HG03457 (cell line): ENCODE results near the gene TMEM37.

Experiments
- ATAC-seq: cut with Tn5 transposase; IDR thresholded peaks from one replicate; pipeline ENCODE4 v1.9.1; 2021; ENCODE audit warnings: moderate number of reproducible peaks; ENCODE audit not compliant: unreplicated experiment

Gene TMEM37

GRCh38 chr2:119416299-119416923, 15.2 kb upstream of the TMEM37 start:
- ATAC-seq: no peak

- no peak for ATAC-seq
These were observed 13.7 kb upstream of the TMEM37 start for GRCh38 chr2:119417908-119418307.

GRCh38 chr2:119419065-119419464, 12.6 kb upstream of the TMEM37 start:
- ATAC-seq: no peak

DNA sequence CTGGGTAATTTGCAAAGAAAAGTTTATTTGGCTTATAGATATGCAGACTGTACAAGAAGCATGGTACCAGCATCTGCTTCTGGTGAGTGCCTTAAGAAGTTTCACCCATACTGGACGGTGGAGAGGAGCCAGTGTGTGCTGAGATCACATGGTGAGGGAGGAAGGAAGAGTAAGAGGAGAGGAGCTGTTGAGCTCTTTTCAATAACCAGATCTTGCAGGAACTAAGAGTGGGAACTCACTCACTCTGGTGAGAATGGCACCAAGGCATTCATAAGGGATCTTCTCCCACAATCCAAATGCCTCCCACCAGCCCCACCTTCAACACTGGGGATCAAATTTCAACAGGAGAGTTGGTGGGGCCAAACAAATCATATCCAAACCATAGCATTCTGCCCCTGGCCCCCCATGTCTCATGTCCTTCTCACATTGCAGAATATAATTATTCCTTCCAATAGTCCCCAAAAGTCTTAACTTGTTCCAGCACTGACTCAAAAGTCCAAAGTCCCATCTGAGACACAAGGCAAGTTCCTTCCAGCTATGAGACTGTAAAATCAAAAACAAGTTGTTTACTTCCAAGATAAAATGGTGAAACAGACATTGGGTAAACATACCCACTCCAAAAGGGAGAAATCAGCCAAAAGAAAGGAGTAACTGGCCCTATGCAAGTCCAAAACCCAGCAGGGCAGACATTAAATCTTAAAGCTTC, 11.7 kb upstream of the TMEM37 start:
- no peak for ATAC-seq

DNA sequence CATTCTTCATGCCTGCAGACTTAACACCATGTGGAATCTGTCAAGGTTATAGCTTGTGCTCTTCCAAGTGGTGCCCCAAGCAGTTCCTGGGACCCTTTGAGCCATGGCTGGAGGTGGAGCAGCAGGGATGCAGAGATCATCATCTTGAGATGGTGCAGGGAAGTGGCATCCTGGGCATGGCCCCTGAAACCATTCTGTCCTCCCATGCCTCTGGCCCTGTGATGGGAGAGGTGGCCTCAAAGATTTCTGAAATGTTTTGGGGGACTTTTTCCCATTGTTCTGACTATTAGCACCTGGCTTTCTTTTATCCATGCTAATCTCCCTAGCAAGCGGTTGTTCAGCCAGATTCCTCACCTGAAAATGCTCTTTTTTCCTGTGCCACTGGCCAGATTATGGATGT, 10.3 kb upstream of the TMEM37 start:
- ATAC-seq: no peak

DNA sequence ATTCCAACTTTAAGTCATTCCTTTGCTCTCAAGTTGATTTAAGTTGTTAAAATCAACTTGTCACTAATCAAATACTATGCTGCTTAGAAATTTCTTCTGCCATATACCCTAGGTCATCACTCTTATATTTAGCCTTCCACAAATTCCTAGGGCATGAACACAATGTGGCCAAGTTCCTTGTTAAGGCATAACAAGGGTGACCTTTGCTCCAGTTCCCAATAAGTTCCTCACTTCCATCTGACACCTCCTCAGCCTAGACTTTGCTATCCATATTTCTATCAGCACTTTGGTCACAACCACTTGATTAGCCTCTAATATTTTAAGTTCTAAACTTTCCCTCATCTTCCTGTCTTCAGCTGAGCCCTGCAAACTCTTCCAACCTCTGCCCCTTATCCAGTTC, 9.9 kb upstream of the TMEM37 start:
- ATAC-seq: no peak

DNA sequence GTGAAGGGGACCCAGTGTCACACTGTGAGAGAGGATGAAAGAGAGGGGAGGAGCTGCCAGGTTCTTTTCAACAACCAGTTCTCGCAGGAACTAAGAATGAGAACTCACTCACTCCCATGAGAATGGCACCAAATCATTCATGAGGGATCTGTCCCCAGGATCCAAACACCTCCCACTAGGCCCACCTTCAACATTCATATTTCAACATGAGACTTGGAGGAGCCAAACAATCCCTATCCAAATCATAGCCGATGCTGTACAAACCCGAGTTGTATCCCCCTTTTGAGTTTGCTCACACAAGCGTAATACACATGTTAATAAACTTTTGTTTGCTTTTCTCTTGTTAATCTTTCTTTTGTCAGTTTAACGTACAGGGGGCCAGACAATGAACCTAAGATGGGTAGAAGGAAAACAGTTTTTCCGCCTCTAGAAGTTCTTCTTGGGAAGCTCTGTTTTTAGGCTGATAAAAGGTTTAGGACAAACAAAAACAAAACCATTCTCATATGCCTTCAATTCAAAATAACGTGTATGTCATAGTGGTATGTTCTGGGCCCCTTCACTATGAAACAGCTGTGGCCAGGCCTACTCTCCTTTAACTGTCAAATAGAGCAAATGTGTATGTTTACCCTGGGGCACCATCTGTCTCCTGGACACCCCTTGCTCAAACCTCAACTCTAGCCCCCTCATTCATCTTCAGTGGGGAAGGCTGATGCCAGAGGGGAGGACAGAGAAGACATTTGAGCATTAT, 9.1 kb upstream of the TMEM37 start:
- ATAC-seq: no peak

DNA sequence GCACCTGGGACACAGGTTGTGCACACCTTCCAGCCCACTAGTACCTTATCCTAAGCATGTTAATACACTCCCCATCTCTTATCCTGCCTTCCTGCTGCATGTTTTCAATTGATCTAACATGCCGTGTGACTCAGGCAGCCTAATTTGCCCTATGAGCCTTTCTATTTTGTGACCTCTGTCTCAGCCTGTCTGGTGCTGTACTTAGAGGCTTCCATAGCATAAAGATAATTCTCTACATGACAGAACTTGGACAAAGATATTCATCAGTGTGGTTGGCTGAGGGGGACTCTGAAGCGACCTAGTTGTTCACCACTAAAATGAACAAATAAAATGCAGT, 8.6 kb upstream of the TMEM37 start:
- ATAC-seq: no peak

DNA sequence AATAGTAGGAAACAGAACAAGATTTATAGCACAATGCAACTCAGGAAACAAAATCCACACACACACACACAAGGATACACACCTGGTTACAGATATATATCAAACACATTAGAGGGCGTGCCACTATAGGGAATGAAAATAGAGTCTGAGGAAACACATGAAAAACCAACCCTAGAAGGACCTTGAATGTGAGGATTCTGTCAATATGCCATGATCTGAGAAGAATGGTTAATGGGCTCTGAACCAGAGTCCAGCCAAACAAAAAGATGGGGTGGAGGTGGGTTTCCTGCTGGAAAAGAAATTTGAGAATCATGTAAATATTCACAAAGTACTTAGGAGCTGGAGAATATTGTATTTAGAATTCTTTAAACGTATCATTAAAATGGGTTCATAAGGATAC, 7.8 kb upstream of the TMEM37 start:
- no peak for ATAC-seq

GRCh38 chr2:119424284-119425118, 7.2 kb upstream of the TMEM37 start:
- no peak for ATAC-seq

GRCh38 chr2:119425119-119425405, 6.6 kb upstream of the TMEM37 start:
- ATAC-seq: no peak

DNA sequence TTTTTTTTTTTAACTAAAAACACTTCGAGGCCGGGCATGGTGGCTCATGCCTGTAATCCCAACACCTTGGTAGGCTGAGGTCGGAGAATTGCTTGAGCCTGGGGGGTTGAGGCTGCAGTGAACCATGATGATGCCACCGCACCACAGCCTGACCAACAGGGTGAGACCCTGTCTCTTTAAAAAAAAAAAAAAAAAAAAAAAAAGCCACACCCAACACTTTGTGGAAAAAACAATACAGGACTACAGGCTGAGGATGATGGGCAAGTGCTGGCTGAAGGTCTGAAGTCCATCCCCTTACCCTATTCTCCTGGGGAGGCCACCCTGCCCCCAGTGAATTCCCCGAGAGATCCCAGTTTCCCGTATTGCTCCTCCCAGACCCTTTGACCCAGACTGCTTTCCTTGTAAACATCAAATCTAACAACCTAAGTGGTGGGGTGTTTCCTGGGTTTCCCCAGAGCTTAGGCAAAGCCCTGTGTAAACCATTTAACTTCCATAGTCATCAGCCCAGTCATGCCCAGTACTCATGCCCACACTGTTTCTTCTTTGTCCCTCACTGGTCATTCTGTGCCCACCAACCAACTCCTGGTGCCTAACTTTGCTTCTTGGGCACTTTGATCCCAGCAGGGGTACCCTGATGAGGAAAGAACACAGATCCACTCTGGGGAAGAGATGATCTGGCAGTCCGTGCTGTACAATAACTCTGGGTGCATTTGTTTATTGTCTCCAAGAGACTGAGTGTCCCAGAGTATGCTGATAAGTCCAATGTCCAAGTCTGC, 5.8 kb upstream of the TMEM37 start:
- ATAC-seq: no peak

DNA sequence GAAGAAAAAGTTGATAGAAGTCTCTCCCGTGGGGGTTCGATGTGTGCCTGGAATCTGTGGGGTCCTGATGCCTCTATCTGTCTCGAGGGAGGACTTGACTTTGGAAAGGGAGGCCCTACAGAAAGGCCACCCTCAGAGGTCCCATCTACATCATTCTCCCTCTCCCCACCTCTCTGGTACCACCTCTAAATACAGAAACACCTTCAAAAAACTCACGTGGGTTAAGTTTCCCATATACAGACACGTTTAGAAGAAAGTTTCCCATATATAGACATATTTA, 5.3 kb upstream of the TMEM37 start:
- ATAC-seq: no peak

DNA sequence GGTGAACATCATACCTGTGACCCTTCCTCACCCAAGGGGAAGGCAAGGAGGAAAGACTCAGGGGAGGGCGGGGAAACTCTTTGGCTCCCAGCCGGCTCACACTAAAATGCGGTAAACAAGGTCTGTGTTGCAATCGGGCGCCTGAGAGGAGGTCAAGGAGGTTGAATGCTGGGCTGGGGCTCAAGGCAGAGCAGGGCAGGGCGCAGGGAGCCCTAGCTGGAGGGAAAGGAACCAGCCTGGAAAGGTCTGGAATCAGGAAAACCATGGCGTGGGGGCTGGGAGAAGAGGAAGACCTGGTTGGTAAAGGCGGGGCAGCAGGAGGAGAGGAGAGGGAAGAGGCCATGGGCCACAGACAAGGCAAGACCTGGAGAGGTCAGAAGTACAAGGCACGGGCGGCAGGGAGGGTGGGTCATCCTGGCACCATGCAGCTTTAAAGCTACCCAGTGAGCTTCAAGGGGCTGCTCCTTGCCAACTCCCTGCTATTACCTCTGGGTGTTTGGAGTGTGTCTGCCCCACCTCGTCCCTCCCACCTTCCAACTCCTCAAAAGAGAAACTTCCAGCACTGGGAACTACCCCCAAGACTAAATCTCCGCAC, 4.8 kb upstream of the TMEM37 start:
- no peak for ATAC-seq

GRCh38 chr2:119427756-119428155, 3.9 kb upstream of the TMEM37 start:
- ATAC-seq: no peak

DNA sequence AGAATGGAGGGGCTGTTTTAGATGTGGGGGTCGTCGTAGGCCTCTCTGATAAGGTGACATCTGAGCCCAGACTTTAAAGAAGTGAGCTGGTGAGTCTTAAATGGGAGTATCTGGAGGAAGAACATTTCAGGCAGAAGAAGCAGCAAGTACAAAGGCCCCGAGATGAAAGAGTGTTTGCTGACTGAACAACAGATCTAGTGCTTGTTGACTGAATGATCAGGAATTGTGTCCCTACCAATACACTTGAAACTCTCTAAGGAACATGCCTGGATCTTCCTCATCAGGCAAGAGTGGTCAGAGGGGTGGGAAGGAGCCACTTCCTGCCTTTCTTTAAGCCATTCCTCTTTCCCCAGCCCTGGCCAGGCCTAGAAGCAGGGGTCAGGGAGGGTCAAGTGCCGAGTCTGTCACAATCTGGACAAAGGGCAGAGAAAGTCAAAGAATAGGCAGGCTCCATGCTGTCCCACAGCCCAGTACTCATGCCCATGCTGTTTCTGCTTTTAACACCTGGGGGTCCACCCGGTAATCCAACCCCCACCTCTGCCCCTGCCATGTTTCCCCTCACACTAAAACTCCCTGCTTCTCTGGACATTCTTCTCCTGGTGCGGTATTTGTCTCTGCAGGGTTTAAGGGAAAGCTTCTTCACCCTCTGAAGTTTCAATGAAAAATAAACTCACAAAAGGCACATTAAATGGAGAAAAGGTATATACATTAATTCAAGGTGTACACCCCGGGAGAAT, 3.0 kb upstream of the TMEM37 start:
- ATAC-seq: no peak

DNA sequence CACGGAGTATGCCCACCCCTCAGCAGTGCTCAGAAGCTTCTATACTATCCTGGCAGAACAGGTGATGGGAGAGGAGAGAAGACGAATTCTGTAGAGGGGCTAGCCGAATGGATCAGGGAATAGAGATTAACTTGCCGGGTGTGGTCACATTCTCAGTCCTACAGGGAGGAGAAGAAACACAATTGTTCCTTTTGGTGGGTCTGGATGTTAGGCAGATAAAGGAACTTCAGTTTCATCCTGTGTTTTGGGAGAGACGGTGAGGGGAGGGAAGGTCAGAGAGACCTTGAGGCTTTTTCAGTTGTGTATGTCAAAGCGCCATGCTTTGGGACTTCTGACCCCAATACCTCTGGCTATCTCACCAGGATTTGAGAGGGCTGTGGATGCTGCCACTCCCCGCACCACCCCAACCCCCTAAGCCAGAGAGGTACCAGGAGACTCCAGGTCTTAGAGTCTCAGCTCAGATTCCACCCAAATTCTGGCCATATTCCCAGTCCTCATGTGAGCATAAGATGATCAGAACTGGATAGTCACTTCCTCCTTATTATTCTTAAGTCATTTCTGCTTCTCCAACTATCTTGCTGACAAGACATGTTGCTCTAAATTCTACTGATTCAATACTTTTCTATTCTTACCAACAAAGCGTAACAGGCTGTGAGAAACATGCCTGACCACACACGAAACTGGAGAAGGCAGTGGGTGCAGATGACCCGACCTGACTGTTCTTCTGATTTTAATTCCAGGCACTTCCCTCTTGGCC, 2.3 kb upstream of the TMEM37 start:
- no peak for ATAC-seq

DNA sequence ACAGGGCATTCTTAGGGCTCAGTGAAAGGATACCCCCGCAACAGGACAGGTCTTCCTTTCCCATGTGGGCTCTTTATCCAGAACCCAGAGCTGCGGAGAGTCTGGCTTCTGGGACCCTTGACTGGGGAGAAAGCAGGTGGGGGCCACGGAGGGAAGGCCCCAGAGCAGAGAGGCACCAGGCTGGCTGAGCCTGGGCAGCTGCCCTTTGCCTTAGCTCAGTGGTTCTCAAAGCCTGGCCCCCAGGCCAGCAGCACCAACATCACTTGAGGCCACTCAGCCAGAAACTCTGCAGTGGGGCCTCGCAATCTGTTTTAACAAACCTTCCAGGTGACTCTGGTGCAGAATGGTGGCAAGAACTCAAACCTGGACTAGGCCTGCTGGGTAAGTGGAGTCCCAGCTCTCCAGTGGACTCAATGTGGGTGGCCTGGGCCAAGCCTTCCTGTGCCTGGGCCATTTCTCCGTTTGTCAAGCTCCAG, 1.6 kb upstream of the TMEM37 start:
- ATAC-seq: no peak
